Upper lobe of left lung (tissue), 6 donors: ENCODE results near the gene HPSE2. TPM values are rescaled to one million over a fixed set of nuclear protein-coding genes. Genes with fewer than 3 reads are reported as not detected.

ENCODE experiments used
- ATAC-seq, 2 donors: fragments of 200-7000 bp; cut with Tn5 transposase; one replicate each; pipeline ENCODE4 v1.9.1; 2022; ENCODE audit warnings: mild to moderate bottlenecking in 2 of 2, moderate library complexity in 2 of 2; ENCODE audit not compliant: low FRiP score in 2 of 2
- DNase-seq, 2 donors: peaks; one replicate each; pipeline ENCODE4 v3.0.0-alpha.2; 2019 to 2020
- H3K27ac ChIP-seq, 4 donors: fragments of 200-600 bp; sonication (generic); one replicate each; pipeline ENCODE4 v1.5.1; 2016 to 2019
- H3K27me3 ChIP-seq, 4 donors: fragments of 200-600 bp; sonication (generic); one replicate each; pipeline ENCODE4 v1.5.1; 2017 to 2019
- H3K36me3 ChIP-seq, 4 donors: fragments of 200-600 bp; sonication (generic); one replicate each; pipeline ENCODE4 v1.5.1; 2016 to 2019
- H3K4me1 ChIP-seq, 4 donors: fragments of 200-600 bp; sonication (generic); one replicate each; pipeline ENCODE4 v1.5.1; 2018 to 2019
- H3K4me3 ChIP-seq, 4 donors: fragments of 200-600 bp; sonication (generic); one replicate each; pipeline ENCODE4 v1.5.1; 2017 to 2019; ENCODE audit warnings: mild to moderate bottlenecking in 2 of 4, moderate library complexity in 1 of 4
- H3K9me3 ChIP-seq, 4 donors: fragments of 200-600 bp; sonication (generic); one replicate each; pipeline ENCODE4 v1.5.1; 2018 to 2019
- CTCF ChIP-seq, 6 experiments: fragments of 450-650 bp in 4 of 6; fragments of 200-600 bp in 2 of 6; sonication (generic) in 2 of 6; IDR thresholded peaks; one replicate each; pipeline ENCODE4 v1.5.1; 2016 to 2019; ENCODE audit warnings: antibody characterized with exemption in 6 of 6
- EP300 ChIP-seq, 4 donors: sonication (generic); formaldehyde crosslinking; IDR thresholded peaks; one replicate each; pipeline ENCODE4 v1.5.1; 2017; ENCODE audit warnings: antibody characterized with exemption in 4 of 4, control low read depth in 2 of 4
- POLR2A ChIP-seq, 4 donors: fragments of 450-650 bp; IDR thresholded peaks; one replicate each; pipeline ENCODE4 v1.5.1; 2016 to 2017; ENCODE audit warnings: antibody characterized with exemption in 4 of 4, mild to moderate bottlenecking in 2 of 4
- POLR2AphosphoS5 ChIP-seq, 2 donors: sonication (generic); formaldehyde crosslinking; IDR thresholded peaks; one replicate each; pipeline ENCODE4 v1.5.1; 2017; ENCODE audit warnings: antibody characterized with exemption in 2 of 2
- WGBS, 2 donors: methylation state at CpG; one replicate each; pipeline ENCODE4 v1.1.5; 2017 to 2018; 5-methylcytosine and 5-hydroxymethylcytosine counted together
- small RNA-seq, 4 donors: library from RNA; depleted of rRNA; stranded (forward); fragments of <200 nt; gene quantifications; one replicate each; pipeline ENCODE3, GENCODE V24; 2016
- total RNA-seq, 6 donors: library from RNA; depleted of rRNA in 4 of 6; stranded (reverse); fragments of >200 nt in 4 of 6; gene quantifications; one replicate each; pipeline versions ENCODE4 v1.1.0 to v1.2.1, GENCODE V29; 2016 to 2021
- donor health status: DM: no; HTN: no; CAD: no; lungs with moderate emphysema.
- donor health status: DM: no; HTN: yes; CAD: no; lungs with severe emphysema.

HPSE2 gene
- total RNA-seq, 6 donors from 2014 or later = 0.15 to 1.1 (median 0.91) TPM; not detected in 1

DNA sequence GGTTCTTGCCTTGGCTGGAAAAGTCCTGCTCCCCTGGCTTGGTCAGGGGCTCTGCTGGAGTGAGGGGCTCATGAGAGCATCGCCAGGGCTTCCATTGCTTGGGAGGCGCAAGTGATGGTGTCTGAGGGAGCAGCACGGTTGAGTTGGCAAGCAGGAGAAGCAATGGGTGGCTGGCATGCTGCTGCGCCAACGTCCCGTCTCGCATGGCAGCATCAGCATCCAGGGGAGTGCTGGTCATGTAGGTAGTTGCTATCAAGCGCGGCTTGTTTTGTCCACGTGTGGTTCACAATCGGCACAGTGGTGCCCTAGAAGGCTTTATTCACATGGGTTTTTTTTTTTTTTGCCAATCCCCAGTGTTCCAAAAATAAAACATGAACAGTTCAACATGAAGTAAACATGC is 824.5 kb downstream of the HPSE2 start:
- no peaks in the 10 kb centered on the region for H3K36me3 ChIP-seq
- ATAC-seq (no peak), DNase-seq (no peak)
- H3K9me3 ChIP-seq = no peaks in the 10 kb centered on the region
- no peak overlapping the region for H3K4me3 ChIP-seq
- peaks cover 17 to 33% (median 29%) of the 10 kb centered on the region in 4 donors for H3K4me1 ChIP-seq
- H3K27ac ChIP-seq = peak overlapping the region in 3 of 4 donors; percentile 10 to 14 (median 13)
- 81 to 91% methylated on average over 11 of the region's 11 CpGs for WGBS, 2 donors
- TF ChIP-seq CTCF (IDR thresholded peaks at IDR 0.05) (no peak), POLR2AphosphoS5 (IDR thresholded peaks at IDR 0.05) (no peak), EP300 (IDR thresholded peaks at IDR 0.05) (no peak), POLR2A (IDR thresholded peaks at IDR 0.05) (no peak)
- H3K27me3 ChIP-seq = no peaks in the 10 kb centered on the region

GRCh38 chr10:98410759-98411158 is 824.9 kb downstream of the HPSE2 start:
- ATAC-seq = no peak
- TF ChIP-seq POLR2AphosphoS5 (IDR thresholded peaks at IDR 0.05) = no peak
- peak overlapping the region in 2 of 4 donors; percentile 13 to 14 for H3K27ac ChIP-seq
- peaks cover 16 to 31% (median 28%) of the 10 kb centered on the region in 4 donors for H3K4me1 ChIP-seq
- DNase-seq = peak in 1 of 2 donors; percentile 38
- H3K36me3 ChIP-seq = no peaks in the 10 kb centered on the region
- no peak overlapping the region for H3K4me3 ChIP-seq
- H3K27me3 ChIP-seq = no peaks in the 10 kb centered on the region
- no peaks in the 10 kb centered on the region for H3K9me3 ChIP-seq
- WGBS, 2 donors = 74 to 77% methylated on average over 9 to 10 of the region's 10 CpGs

DNA sequence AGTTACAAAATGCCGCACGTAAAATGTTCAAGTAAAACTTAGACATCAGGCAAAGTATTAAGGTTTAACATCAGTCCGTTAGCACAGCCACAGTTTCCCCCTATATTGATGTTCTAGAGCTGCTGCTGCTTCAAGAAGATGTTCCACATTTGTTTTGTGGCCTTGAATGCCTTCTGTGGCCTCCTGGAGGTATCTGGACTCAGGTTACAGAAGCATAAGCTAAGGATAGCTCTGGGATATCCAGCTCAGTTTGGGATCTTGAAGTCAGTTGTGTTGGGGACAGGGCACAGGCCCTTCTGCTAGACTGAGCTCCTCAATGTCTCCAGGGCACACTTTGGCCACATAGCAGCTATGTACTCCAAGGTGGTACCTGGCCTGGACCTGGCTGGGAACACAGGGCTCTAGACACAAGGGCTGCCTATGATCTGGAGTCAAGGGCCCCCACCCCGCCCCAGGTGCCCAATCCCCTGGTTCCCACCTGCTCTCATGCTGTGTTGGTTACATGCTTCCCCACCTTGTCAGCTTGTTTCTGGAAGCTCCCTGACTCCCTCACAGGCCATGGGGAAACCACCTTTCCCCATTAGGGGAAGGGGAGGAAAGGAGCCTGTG is 825.4 kb downstream of the HPSE2 start:
- DNase-seq (no peak), ATAC-seq (no peak)
- WGBS, 2 donors = 61 to 91% methylated on average over 3 to 4 of the region's 4 CpGs

GRCh38 chr10:98408799-98409198 is 826.9 kb downstream of the HPSE2 start:
- no peak overlapping the region for H3K27ac ChIP-seq
- no peaks in the 10 kb centered on the region for H3K27me3 ChIP-seq
- ATAC-seq = no peak
- H3K4me1 ChIP-seq = peaks cover 6 to 21% (median 18%) of the 10 kb centered on the region in 4 donors
- H3K9me3 ChIP-seq = no peaks in the 10 kb centered on the region
- no peak overlapping the region for H3K4me3 ChIP-seq
- H3K36me3 ChIP-seq = no peaks in the 10 kb centered on the region
- TF ChIP-seq POLR2A (IDR thresholded peaks at IDR 0.05) (no peak), CTCF (IDR thresholded peaks at IDR 0.05) (no peak), POLR2AphosphoS5 (IDR thresholded peaks at IDR 0.05) (no peak), EP300 (IDR thresholded peaks at IDR 0.05) (no peak)
- DNase-seq = no peak
- 87 to 98% methylated on average over 4 of the region's 4 CpGs for WGBS, 2 donors

More for the DNA sequence above, 825.4 kb downstream of the HPSE2 start:
- no peaks in the 10 kb centered on the region for H3K9me3 ChIP-seq
- H3K4me1 ChIP-seq = peaks cover 11 to 30% (median 25%) of the 10 kb centered on the region in 4 donors
- no peak for TF ChIP-seq EP300 (IDR thresholded peaks at IDR 0.05)
- TF ChIP-seq POLR2AphosphoS5 (IDR thresholded peaks at IDR 0.05) = no peak
- no peak for TF ChIP-seq POLR2A (IDR thresholded peaks at IDR 0.05)
- TF ChIP-seq CTCF (IDR thresholded peaks at IDR 0.05) = no peak
- H3K36me3 ChIP-seq = no peaks in the 10 kb centered on the region
- H3K4me3 ChIP-seq = no peak overlapping the region
- no peaks in the 10 kb centered on the region for H3K27me3 ChIP-seq
- no peak overlapping the region for H3K27ac ChIP-seq

GRCh38 chr10:98407744-98408241 is 827.9 kb downstream of the HPSE2 start:
- Histone ChIP-seq H3K4me1 (peaks cover 4 to 21% (median 17%) of the 10 kb centered on the region in 4 donors), H3K27ac (no peak overlapping the region), H3K27me3 (no peaks in the 10 kb centered on the region), H3K36me3 (no peaks in the 10 kb centered on the region), H3K4me3 (no peak overlapping the region), H3K9me3 (no peaks in the 10 kb centered on the region)
- TF ChIP-seq EP300 (IDR thresholded peaks at IDR 0.05) (no peak), POLR2AphosphoS5 (IDR thresholded peaks at IDR 0.05) (no peak), POLR2A (IDR thresholded peaks at IDR 0.05) (no peak), CTCF (IDR thresholded peaks at IDR 0.05) (no peak)
- ATAC-seq = no peak
- 92 to 93% methylated on average over 16 to 18 of the region's 18 CpGs for WGBS, 2 donors
- no peak for DNase-seq

Small RNA genes within 50 kb of the gene (small RNA-seq; reads per million reads assigned to genes)
- 0.20 to 0.55 (median 0.27) reads per million in 4 donors for gene MIR4685
- 0 reads per million in 4 donors for gene MIR6507

Other genes with a start within 250 kb of the HPSE2 start
- 1 to 10 TPM in 1 of 6 donors, under 1 TPM in 4, not detected in 1; 0.40 to 1.1 (median 0.69) TPM for gene CNNM1, start 93.5 kb upstream of the HPSE2 start, total RNA-seq
- gene GOT1, start 194.8 kb upstream of the HPSE2 start, total RNA-seq = 10 to 100 TPM; 13.1 to 46.8 (median 25.7) TPM